HepG2 (cell line): ENCODE results near the gene KAT2A. TPM values are rescaled to one million over a fixed set of nuclear protein-coding genes. Genes with fewer than 3 reads are reported as not detected.

Source experiments
- ATAD3A ChIP-seq: sonication (generic); formaldehyde crosslinking; IDR thresholded peaks from 2 replicates; pipeline ENCODE4 v1.4.0; 2020; ENCODE audit warnings: missing genetic modification reagents
- BRCA1 ChIP-seq: sonication (generic); formaldehyde crosslinking; IDR thresholded peaks from 2 replicates; pipeline ENCODE4 v1.4.0; 2020; ENCODE audit warnings: missing genetic modification reagents
- CENPX ChIP-seq: sonication (generic); formaldehyde crosslinking; IDR thresholded peaks from 2 replicates; pipeline ENCODE4 v1.9.0; 2021; ENCODE audit warnings: mild to moderate bottlenecking, missing genetic modification reagents, moderate library complexity
- GZF1 ChIP-seq: sonication (generic); formaldehyde crosslinking; IDR thresholded peaks from 2 replicates; pipeline ENCODE4 v1.5.1; 2020; ENCODE audit warnings: mild to moderate bottlenecking, missing genetic modification reagents
- HMGXB4 ChIP-seq, 2 experiments: sonication (generic) in 1 of 2; formaldehyde crosslinking in 1 of 2; IDR thresholded peaks; 2 replicates each; pipeline versions ENCODE4 v1.4.0 to v1.6.1; 2018 to 2020; ENCODE audit warnings: missing genetic modification reagents in 2 of 2, borderline replicate concordance in 1 of 2, low read depth in 1 of 2, mild to moderate bottlenecking in 1 of 2, missing biosample characterization in 1 of 2
- HNF4G ChIP-seq, 2 experiments: sonication (generic) in 1 of 2; formaldehyde crosslinking in 1 of 2; IDR thresholded peaks; 2 replicates each; pipeline versions ENCODE4 v1.4.0 to v1.6.1; 2011 to 2020; ENCODE audit warnings: borderline replicate concordance in 2 of 2, low read depth in 2 of 2, mild to moderate bottlenecking in 2 of 2, low read length in 1 of 2, missing genetic modification reagents in 1 of 2, moderate library complexity in 1 of 2
- HNRNPL ChIP-seq: fragments of 200-400 bp; formaldehyde crosslinking; IDR thresholded peaks from 2 replicates; pipeline ENCODE4 v1.6.1; 2017; ENCODE audit warnings: mild to moderate bottlenecking, low read depth, low read length
- HOXA7 ChIP-seq: sonication (generic); formaldehyde crosslinking; IDR thresholded peaks from 2 replicates; pipeline ENCODE4 v1.8.1; 2022; ENCODE audit warnings: mild to moderate bottlenecking, missing genetic modification reagents, moderate library complexity
- JDP2 ChIP-seq: sonication (generic); formaldehyde crosslinking; IDR thresholded peaks from 2 replicates; pipeline ENCODE4 v1.8.1; 2022; ENCODE audit warnings: missing genetic modification reagents, borderline replicate concordance
- KLF12 ChIP-seq: sonication (generic); formaldehyde crosslinking; IDR thresholded peaks from 2 replicates; pipeline ENCODE4 v1.4.0; 2020; ENCODE audit warnings: missing genetic modification reagents, borderline replicate concordance
- MBNL3 ChIP-seq: fragments of 250-450 bp; sonication (Bioruptor Pico); conservative IDR thresholded peaks from 2 replicates; pipeline ENCODE4 v1.8.0; 2022; ENCODE audit warnings: mild to moderate bottlenecking, inconsistent platforms
- MYC ChIP-seq: sonication (generic); formaldehyde crosslinking; IDR thresholded peaks from 2 replicates; pipeline ENCODE4 v1.9.0; 2021; ENCODE audit warnings: missing genetic modification reagents, borderline replicate concordance
- NFE2 ChIP-seq: sonication (generic); formaldehyde crosslinking; IDR thresholded peaks from 2 replicates; pipeline ENCODE4 v1.4.0; 2020; ENCODE audit warnings: missing genetic modification reagents
- SAP130 ChIP-seq: IDR thresholded peaks from 2 replicates; pipeline ENCODE4 v1.6.1; 2016; ENCODE audit warnings: low read depth
- SPEN ChIP-seq: sonication (generic); formaldehyde crosslinking; IDR thresholded peaks from 2 replicates; pipeline ENCODE4 v1.5.1; 2020; ENCODE audit warnings: low read depth, mild to moderate bottlenecking, missing genetic modification reagents
- TFDP1 ChIP-seq: IDR thresholded peaks from 2 replicates; pipeline ENCODE4 v1.6.1; 2016; ENCODE audit warnings: missing compliant biosample characterization, missing genetic modification reagents, borderline replicate concordance
- ZFP37 ChIP-seq: sonication (generic); formaldehyde crosslinking; IDR thresholded peaks from 2 replicates; pipeline ENCODE4 v1.4.0; 2020; ENCODE audit warnings: missing genetic modification reagents, borderline replicate concordance
- ZFP62 ChIP-seq: sonication (generic); formaldehyde crosslinking; IDR thresholded peaks from 2 replicates; pipeline ENCODE4 v1.4.0; 2020; ENCODE audit warnings: missing genetic modification reagents
- ZGPAT ChIP-seq: IDR thresholded peaks from 2 replicates; pipeline ENCODE4 v1.6.1; 2016; ENCODE audit warnings: mild to moderate bottlenecking
- ZNF207 ChIP-seq: fragments of 450-650 bp; IDR thresholded peaks from 2 replicates; pipeline ENCODE4 v1.6.1; 2016; ENCODE audit warnings: antibody characterized with exemption, borderline replicate concordance
- ZNF337 ChIP-seq: sonication (generic); formaldehyde crosslinking; IDR thresholded peaks from 2 replicates; pipeline ENCODE4 v1.5.1; 2020; ENCODE audit warnings: missing genetic modification reagents, low read depth, mild to moderate bottlenecking, borderline replicate concordance
- ZNF703 ChIP-seq: sonication (generic); formaldehyde crosslinking; IDR thresholded peaks from 2 replicates; pipeline ENCODE4 v1.5.1; 2020; ENCODE audit warnings: missing genetic modification reagents, mild to moderate bottlenecking, moderate library complexity, borderline replicate concordance
- ZNF883 ChIP-seq: sonication (generic); formaldehyde crosslinking; IDR thresholded peaks from 2 replicates; pipeline ENCODE4 v1.5.1; 2020; ENCODE audit warnings: mild to moderate bottlenecking, missing genetic modification reagents; ENCODE audit errors: not compliant biosample characterization
- polyA plus RNA-seq, 8 experiments: library from polyadenylated mRNA; depleted of rRNA in 3 of 8; stranded (reverse) in 7 of 8; unstranded in 1 of 8; fragments of >200 nt; fragmentation: Illumina TruSeq in 4 of 8; extraction: Trizol in 4 of 8; gene quantifications; 2 replicates each; pipeline versions ENCODE4 v1.2.1 to v1.2.3, GENCODE V29; 2011 to 2016; ENCODE audit warnings: low read depth in 4 of 8, missing spikeins in 1 of 8, mixed read lengths in 1 of 8; ENCODE audit not compliant: insufficient read depth in 1 of 8
- total RNA-seq, 5 experiments: library from RNA; depleted of rRNA; stranded (reverse); fragments of >200 nt; fragmentation: Illumina TruSeq; extraction: Trizol; gene quantifications; 2 replicates each; pipeline ENCODE4 v1.2.3, GENCODE V29; 2016; ENCODE audit warnings: low read depth in 1 of 5

Gene KAT2A
- total and polyA plus RNA-seq, 2 of the 13 experiments (the other 11 are each of a cell fraction or from before 2014, with no cell fraction given), result 29.1 to 90.4 TPM

GRCh38 chr17:42153919-42154742 lies 33.0 kb upstream of the KAT2A start (continued):
- TF ChIP-seq BRCA1, result no peak
- TF ChIP-seq SAP130 (CRISPR knock-in tag), result peak; percentile 50
- no peak for TF ChIP-seq GZF1
- peak; percentile 63; the same call in 1 of the 2 replicates for TF ChIP-seq MYC
- TF ChIP-seq ZFP62 (CRISPR knock-in tag), result no peak
- no peak for TF ChIP-seq ATAD3A (CRISPR knock-in tag)
- no peak for TF ChIP-seq ZFP37 (CRISPR knock-in tag)
- no peak for TF ChIP-seq MBNL3 (CRISPR knock-in tag)
- no peak for TF ChIP-seq ZNF703 (CRISPR knock-in tag)
- TF ChIP-seq CENPX, result no peak
- no peak for TF ChIP-seq ZNF207
- TF ChIP-seq SPEN (CRISPR knock-in tag), result no peak
- no peak for TF ChIP-seq ZNF337 (CRISPR knock-in tag)
- peak; percentile 13; the same call in 1 of the 2 replicates for TF ChIP-seq TFDP1 (CRISPR knock-in tag)
- TF ChIP-seq HNRNPL, result no peak
- no peak for TF ChIP-seq NFE2 (CRISPR knock-in tag)
- no peak for TF ChIP-seq HMGXB4 (CRISPR knock-in tag; IDR thresholded peaks at IDR 0.05; ENCODE audit: borderline replicate concordance in 1 of 2, low read depth in 1 of 2)
- no peak for TF ChIP-seq ZGPAT (CRISPR knock-in tag)
- no peak for TF ChIP-seq HOXA7
- TF ChIP-seq HNF4G (IDR thresholded peaks at IDR 0.05; ENCODE audit: borderline replicate concordance, low read depth, low read length), result peak; percentile 20; the same call in 1 of the 2 replicates
- no peak for TF ChIP-seq HNF4G (CRISPR knock-in tag; IDR thresholded peaks at IDR 0.05; ENCODE audit: borderline replicate concordance, low read depth)
- no peak for TF ChIP-seq ZNF883 (CRISPR knock-in tag)
- no peak for TF ChIP-seq JDP2
- TF ChIP-seq KLF12 (CRISPR knock-in tag), result no peak
